ENCODE data around the gene CALY.

The CALY gene

DNA sequence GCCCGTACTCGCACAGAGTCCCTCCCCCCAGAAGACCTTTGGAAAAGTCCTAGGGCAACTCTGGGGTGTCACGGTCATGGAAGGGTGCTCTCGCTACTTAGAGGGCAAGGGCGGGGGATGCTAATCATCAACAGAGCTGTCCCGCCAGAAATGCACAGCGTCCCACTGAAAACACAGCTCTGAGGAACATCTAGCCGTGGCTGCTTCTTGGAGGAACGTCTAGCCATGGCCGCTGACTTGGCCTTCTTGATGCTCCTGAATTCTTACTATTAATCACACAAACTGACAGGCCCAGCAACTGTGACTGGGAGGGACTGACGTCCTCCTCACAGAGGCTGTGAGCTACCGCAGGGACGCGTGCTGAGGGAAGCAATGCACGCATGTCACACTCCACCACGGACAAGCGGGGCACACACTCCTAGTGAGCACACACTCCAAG lies 29.7 kb downstream of the CALY start:
- H3K27ac ChIP-seq (ENCODE audit: low read depth, low read length), result no peak overlapping the region
- peak overlapping the region in 1 of 5 donors; percentile 48 for H3K9ac ChIP-seq (ENCODE audit: low read length in 5 of 5)
- no peaks in the 10 kb centered on the region for H3K27me3 ChIP-seq (ENCODE audit: control insufficient read depth in 5 of 5, insufficient read depth in 4 of 5, low read length in 5 of 5)
- H3K36me3 ChIP-seq (ENCODE audit: control insufficient read depth in 5 of 5, insufficient read depth in 5 of 5, low read length in 5 of 5), result peaks cover 0 to 34% (median 27%) of the 10 kb centered on the region in 5 donors
- H3K4me3 ChIP-seq (ENCODE audit: low read depth in 1 of 5, low read length in 5 of 5), result peak overlapping the region in 3 of 5 donors; percentile 1 to 86 (median 22)
- peaks cover 5 to 35% (median 27%) of the 10 kb centered on the region in 5 donors for H3K4me1 ChIP-seq (ENCODE audit: control insufficient read depth in 5 of 5, insufficient read depth in 5 of 5, low read length in 5 of 5)
- no peaks in the 10 kb centered on the region for H3K9me3 ChIP-seq (ENCODE audit: control insufficient read depth in 5 of 5, low read length in 5 of 5)

DNA sequence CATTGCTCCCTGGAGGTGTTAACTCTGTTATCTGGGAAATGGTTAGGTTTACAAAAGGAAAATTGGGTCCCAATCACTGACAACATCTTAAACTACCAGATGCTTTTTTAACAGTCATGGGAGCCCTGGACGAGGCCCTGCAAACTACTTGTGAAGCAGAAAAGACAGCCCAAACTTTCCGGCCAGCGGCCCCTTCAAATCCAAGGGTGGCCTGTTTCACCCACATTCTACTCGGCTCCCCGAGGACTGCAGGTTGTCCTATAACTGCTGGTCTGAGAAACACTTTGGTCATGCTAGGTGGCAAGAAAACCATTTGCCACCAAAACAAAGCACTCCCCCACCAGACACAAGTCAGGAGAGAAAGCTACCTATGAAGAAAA lies 30.6 kb downstream of the CALY start:
- H3K9me3 ChIP-seq (ENCODE audit: control insufficient read depth in 5 of 5, low read length in 5 of 5), result no peaks in the 10 kb centered on the region
- H3K27ac ChIP-seq (ENCODE audit: low read depth, low read length), result no peak overlapping the region
- H3K4me3 ChIP-seq (ENCODE audit: low read depth in 1 of 5, low read length in 5 of 5), result no peak overlapping the region
- H3K9ac ChIP-seq (ENCODE audit: low read length in 5 of 5), result peak overlapping the region in 1 of 5 donors; percentile 44
- peaks cover 0 to 30% (median 23%) of the 10 kb centered on the region in 5 donors for H3K36me3 ChIP-seq (ENCODE audit: control insufficient read depth in 5 of 5, insufficient read depth in 5 of 5, low read length in 5 of 5)
- H3K4me1 ChIP-seq (ENCODE audit: control insufficient read depth in 5 of 5, insufficient read depth in 5 of 5, low read length in 5 of 5), result peaks cover 5 to 35% (median 27%) of the 10 kb centered on the region in 5 donors
- H3K27me3 ChIP-seq (ENCODE audit: control insufficient read depth in 5 of 5, insufficient read depth in 4 of 5, low read length in 5 of 5), result no peaks in the 10 kb centered on the region

DNA sequence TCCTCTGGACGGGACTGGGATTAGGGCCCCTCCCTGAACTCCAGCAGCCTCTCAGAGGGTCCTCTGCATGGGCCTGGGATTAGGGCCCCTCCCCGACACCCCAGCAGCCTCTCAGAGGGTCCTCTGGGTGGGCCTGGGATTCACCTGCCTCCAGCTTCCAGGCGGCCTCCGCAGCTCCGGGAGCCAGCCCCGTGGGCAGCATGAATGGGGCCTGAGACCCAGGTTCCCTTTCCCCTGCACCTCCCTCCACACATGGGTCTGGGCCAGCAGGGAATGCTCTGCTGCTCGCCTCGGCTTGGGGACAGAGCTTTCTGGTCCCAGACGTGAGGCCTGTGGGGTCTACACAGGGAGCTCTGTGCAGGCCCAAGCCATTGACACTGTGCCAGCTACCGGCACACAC lies 33.5 kb downstream of the CALY start:
- H3K27ac ChIP-seq (ENCODE audit: low read depth, low read length), result no peak overlapping the region
- peaks cover 5 to 46% (median 39%) of the 10 kb centered on the region in 5 donors for H3K36me3 ChIP-seq (ENCODE audit: control insufficient read depth in 5 of 5, insufficient read depth in 5 of 5, low read length in 5 of 5)
- H3K27me3 ChIP-seq (ENCODE audit: control insufficient read depth in 5 of 5, insufficient read depth in 4 of 5, low read length in 5 of 5), result no peaks in the 10 kb centered on the region
- no peak overlapping the region for H3K4me3 ChIP-seq (ENCODE audit: low read depth in 1 of 5, low read length in 5 of 5)
- no peak overlapping the region for H3K9ac ChIP-seq (ENCODE audit: low read length in 5 of 5)
- no peaks in the 10 kb centered on the region for H3K9me3 ChIP-seq (ENCODE audit: control insufficient read depth in 5 of 5, low read length in 5 of 5)
- peaks cover 5 to 29% (median 22%) of the 10 kb centered on the region in 5 donors for H3K4me1 ChIP-seq (ENCODE audit: control insufficient read depth in 5 of 5, insufficient read depth in 5 of 5, low read length in 5 of 5)

DNA sequence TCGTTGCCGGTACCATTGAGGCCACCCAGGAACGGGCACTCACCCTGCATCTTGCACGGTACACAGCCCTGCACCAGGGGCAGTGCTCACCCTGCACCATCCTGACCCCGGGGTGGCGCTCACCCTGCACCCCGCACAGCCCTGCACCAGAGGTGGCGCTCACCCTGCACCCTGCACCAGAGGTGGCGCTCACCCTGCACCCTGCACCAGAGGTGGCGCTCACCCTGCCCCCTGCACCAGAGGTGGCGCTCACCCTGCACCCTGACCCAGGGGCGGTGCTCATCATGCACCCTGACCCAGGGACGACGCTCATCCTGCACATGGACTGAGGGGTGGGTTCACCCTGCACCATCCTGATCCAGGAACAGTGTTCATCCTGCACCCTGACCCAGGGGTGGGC lies 34.5 kb downstream of the CALY start:
- no peaks in the 10 kb centered on the region for H3K27me3 ChIP-seq (ENCODE audit: control insufficient read depth in 5 of 5, insufficient read depth in 4 of 5, low read length in 5 of 5)
- H3K9ac ChIP-seq (ENCODE audit: low read length in 5 of 5), result no peak overlapping the region
- no peak overlapping the region for H3K27ac ChIP-seq (ENCODE audit: low read depth, low read length)
- H3K36me3 ChIP-seq (ENCODE audit: control insufficient read depth in 5 of 5, insufficient read depth in 5 of 5, low read length in 5 of 5), result peaks cover 5 to 56% (median 49%) of the 10 kb centered on the region in 5 donors
- no peaks in the 10 kb centered on the region for H3K9me3 ChIP-seq (ENCODE audit: control insufficient read depth in 5 of 5, low read length in 5 of 5)
- H3K4me1 ChIP-seq (ENCODE audit: control insufficient read depth in 5 of 5, insufficient read depth in 5 of 5, low read length in 5 of 5), result peaks cover 5 to 19% (median 12%) of the 10 kb centered on the region in 5 donors
- H3K4me3 ChIP-seq (ENCODE audit: low read depth in 1 of 5, low read length in 5 of 5), result no peak overlapping the region

DNA sequence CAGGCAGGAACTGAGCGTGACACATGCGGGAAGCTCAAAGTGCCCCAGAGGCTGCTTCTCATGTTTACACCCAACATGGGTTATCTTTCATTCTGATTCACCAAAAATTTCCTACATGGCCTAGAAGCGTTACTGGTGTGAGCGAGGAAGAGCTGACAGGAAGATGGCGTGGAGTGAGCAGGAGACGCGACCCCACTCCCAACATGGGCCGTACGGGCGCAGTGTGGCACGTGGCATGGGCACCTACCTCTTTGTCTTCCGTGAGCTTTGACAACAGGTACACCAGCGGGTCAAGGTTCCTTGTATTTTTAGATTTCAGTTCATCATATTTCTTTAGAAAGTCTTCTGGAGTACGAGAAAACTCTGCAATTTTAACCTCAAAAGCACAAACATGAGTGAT lies 37.0 kb downstream of the CALY start:
- Histone ChIP-seq H3K4me3 (ENCODE audit: low read depth in 1 of 5, low read length in 5 of 5) (no peak overlapping the region), H3K4me1 (ENCODE audit: control insufficient read depth in 5 of 5, insufficient read depth in 5 of 5, low read length in 5 of 5) (peaks cover 0 to 4% (median 1%) of the 10 kb centered on the region in 5 donors), H3K27me3 (ENCODE audit: control insufficient read depth in 5 of 5, insufficient read depth in 4 of 5, low read length in 5 of 5) (no peaks in the 10 kb centered on the region), H3K9me3 (ENCODE audit: control insufficient read depth in 5 of 5, low read length in 5 of 5) (no peaks in the 10 kb centered on the region), H3K36me3 (ENCODE audit: control insufficient read depth in 5 of 5, insufficient read depth in 5 of 5, low read length in 5 of 5) (peaks cover 5 to 77% (median 72%) of the 10 kb centered on the region in 5 donors), H3K27ac (ENCODE audit: low read depth, low read length) (no peak overlapping the region), H3K9ac (ENCODE audit: low read length in 5 of 5) (no peak overlapping the region)

DNA sequence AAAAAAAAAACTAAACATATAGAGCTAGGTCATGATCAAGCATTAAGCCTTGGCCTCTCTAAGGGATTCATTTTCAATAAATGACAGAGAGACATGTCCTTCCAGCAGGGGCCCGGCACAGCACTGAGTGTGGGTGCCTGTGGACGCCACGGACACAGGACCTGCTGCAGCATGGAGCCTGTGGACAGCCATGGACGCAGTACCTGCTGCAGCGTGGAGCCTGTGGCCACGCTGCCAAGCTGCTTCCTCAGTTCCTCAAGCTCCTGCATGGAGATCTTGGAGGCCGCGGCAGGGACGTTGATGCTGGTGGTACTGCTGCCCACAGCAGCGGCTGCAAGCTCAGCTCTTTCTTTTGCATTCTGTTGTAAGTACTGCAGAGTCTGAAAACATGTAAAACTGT lies 37.5 kb downstream of the CALY start:
- no peak overlapping the region for H3K27ac ChIP-seq (ENCODE audit: low read depth, low read length)
- H3K9me3 ChIP-seq (ENCODE audit: control insufficient read depth in 5 of 5, low read length in 5 of 5), result no peaks in the 10 kb centered on the region
- peaks cover 5 to 82% (median 77%) of the 10 kb centered on the region in 5 donors for H3K36me3 ChIP-seq (ENCODE audit: control insufficient read depth in 5 of 5, insufficient read depth in 5 of 5, low read length in 5 of 5)
- no peak overlapping the region for H3K9ac ChIP-seq (ENCODE audit: low read length in 5 of 5)
- no peaks in the 10 kb centered on the region for H3K27me3 ChIP-seq (ENCODE audit: control insufficient read depth in 5 of 5, insufficient read depth in 4 of 5, low read length in 5 of 5)
- peaks cover 0 to 7% (median 6%) of the 10 kb centered on the region in 5 donors for H3K4me1 ChIP-seq (ENCODE audit: control insufficient read depth in 5 of 5, insufficient read depth in 5 of 5, low read length in 5 of 5)
- H3K4me3 ChIP-seq (ENCODE audit: low read depth in 1 of 5, low read length in 5 of 5), result no peak overlapping the region

DNA sequence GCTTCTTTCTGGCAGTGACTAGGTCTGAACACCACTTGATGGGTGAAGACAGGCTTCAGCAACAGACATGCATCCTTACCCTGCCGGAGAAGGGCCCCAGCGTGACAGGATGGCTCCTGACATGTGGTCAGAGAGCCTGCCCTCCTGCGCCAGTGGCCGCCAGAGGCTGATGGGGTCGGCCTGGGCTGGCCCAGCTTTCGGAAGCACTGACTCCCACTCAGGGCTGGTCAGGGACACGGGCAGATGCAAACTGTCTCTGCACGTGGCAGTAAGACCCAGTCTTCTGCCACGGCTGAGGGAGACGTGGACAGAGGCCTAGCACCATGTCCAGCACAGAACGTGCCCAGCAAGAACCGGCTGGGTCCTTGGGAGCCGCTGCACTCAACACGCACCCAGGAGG lies 38.2 kb downstream of the CALY start:
- no peaks in the 10 kb centered on the region for H3K27me3 ChIP-seq (ENCODE audit: control insufficient read depth in 5 of 5, insufficient read depth in 4 of 5, low read length in 5 of 5)
- H3K36me3 ChIP-seq (ENCODE audit: control insufficient read depth in 5 of 5, insufficient read depth in 5 of 5, low read length in 5 of 5), result peaks cover 5 to 90% (median 85%) of the 10 kb centered on the region in 5 donors
- peaks cover 0 to 14% (median 11%) of the 10 kb centered on the region in 5 donors for H3K4me1 ChIP-seq (ENCODE audit: control insufficient read depth in 5 of 5, insufficient read depth in 5 of 5, low read length in 5 of 5)
- no peak overlapping the region for H3K27ac ChIP-seq (ENCODE audit: low read depth, low read length)
- H3K4me3 ChIP-seq (ENCODE audit: low read depth in 1 of 5, low read length in 5 of 5), result no peak overlapping the region
- H3K9ac ChIP-seq (ENCODE audit: low read length in 5 of 5), result no peak overlapping the region
- no peaks in the 10 kb centered on the region for H3K9me3 ChIP-seq (ENCODE audit: control insufficient read depth in 5 of 5, low read length in 5 of 5)

DNA sequence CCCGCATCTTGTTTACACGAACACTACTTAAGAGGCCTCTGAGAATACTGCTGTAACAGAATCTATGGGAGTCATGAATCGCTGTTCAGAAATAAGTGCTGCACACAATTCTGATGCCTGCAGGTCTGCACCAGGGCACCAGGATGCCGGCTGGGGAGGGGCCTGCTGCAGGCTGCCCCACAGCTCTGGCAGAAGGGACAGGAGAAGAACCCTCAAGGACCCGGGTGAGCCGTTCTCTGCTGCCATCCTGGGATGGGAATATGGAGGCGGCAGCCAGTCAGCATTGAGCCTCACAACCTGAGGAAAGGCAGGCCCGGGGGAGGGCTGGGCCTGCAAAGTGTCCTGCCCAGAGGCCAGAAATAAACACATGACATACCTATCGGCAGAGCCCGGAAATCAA lies 39.2 kb downstream of the CALY start:
- H3K9ac ChIP-seq (ENCODE audit: low read length in 5 of 5), result no peak overlapping the region

DNA sequence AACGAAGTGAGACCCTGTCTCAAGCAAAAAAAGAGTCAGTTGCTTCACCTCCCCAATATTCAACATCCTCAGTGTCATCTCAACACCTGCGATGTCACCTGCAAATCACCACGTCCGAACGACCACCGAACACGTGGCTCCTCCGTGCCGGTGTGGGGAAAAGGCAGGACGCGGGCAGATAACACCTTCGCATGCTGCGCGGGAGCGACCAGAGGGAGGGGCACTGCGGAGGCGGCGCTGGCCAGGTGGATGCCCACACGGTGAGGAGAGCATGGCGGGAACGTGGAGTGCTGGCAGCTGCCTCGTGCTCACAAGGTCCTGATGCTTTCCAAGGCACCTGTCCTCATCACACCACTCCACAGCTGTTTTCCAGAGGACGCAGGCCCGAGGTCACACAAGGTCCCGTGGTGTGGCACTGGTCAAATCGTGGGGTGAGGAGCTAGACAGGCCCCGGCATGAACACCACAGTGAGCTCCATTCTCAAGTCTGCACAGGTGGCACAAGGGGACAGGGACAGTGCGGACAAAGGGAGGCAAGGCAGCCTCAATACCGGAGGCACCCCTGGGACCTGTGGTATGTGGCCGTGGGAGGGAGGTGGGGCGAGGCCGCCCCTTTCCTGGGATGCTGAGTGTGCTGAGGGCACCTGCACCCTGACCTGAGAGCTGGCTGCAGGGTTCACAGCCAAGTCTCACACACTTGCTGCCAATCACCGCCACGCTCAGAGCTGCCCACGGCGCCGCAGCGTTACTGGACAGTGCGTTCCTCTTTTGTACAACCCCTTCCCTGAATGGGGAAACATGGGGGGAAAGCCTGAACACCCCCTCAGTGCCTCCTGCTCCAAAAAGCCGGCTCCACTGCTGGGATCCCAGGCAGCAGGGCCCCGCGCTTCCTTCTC lies 41.0 kb downstream of the CALY start:
- Histone ChIP-seq H3K4me1 (ENCODE audit: control insufficient read depth in 5 of 5, insufficient read depth in 5 of 5, low read length in 5 of 5) (peaks cover 0 to 22% (median 14%) of the 10 kb centered on the region in 5 donors), H3K27me3 (ENCODE audit: control insufficient read depth in 5 of 5, insufficient read depth in 4 of 5, low read length in 5 of 5) (no peaks in the 10 kb centered on the region), H3K9me3 (ENCODE audit: control insufficient read depth in 5 of 5, low read length in 5 of 5) (no peaks in the 10 kb centered on the region), H3K27ac (ENCODE audit: low read depth, low read length) (no peak overlapping the region), H3K4me3 (ENCODE audit: low read depth in 1 of 5, low read length in 5 of 5) (no peak overlapping the region), H3K9ac (ENCODE audit: low read length in 5 of 5) (no peak overlapping the region), H3K36me3 (ENCODE audit: control insufficient read depth in 5 of 5, insufficient read depth in 5 of 5, low read length in 5 of 5) (peaks cover 3 to 92% (median 88%) of the 10 kb centered on the region in 5 donors)

More for the DNA sequence above, 39.2 kb downstream of the CALY start:
- Histone ChIP-seq H3K27ac (ENCODE audit: low read depth, low read length) (no peak overlapping the region), H3K36me3 (ENCODE audit: control insufficient read depth in 5 of 5, insufficient read depth in 5 of 5, low read length in 5 of 5) (peaks cover 5 to 95% (median 91%) of the 10 kb centered on the region in 5 donors), H3K9me3 (ENCODE audit: control insufficient read depth in 5 of 5, low read length in 5 of 5) (no peaks in the 10 kb centered on the region), H3K4me1 (ENCODE audit: control insufficient read depth in 5 of 5, insufficient read depth in 5 of 5, low read length in 5 of 5) (peaks cover 0 to 22% (median 14%) of the 10 kb centered on the region in 5 donors), H3K27me3 (ENCODE audit: control insufficient read depth in 5 of 5, insufficient read depth in 4 of 5, low read length in 5 of 5) (no peaks in the 10 kb centered on the region), H3K4me3 (ENCODE audit: low read depth in 1 of 5, low read length in 5 of 5) (no peak overlapping the region)

DNA sequence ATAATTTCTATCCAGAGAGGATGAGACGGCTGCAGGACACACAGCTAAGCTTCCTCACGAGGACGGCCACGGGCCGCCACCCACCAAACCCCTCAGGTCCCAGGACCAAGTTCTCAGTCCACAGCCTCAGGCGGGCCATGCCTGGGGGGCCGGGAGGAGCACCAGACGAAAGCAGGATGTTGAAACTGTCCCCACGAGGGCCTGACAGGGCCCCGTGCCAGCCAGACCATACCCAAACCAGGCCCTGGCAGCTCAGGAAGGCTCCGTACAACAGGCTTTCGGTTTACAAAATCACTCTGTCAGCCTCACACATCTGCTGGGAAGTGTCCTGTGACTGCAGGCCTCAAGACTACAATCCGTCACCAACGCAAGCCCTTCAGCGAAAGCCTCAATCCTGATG lies 42.5 kb downstream of the CALY start:
- Histone ChIP-seq H3K36me3 (ENCODE audit: control insufficient read depth in 5 of 5, insufficient read depth in 5 of 5, low read length in 5 of 5) (peaks cover 0 to 94% (median 84%) of the 10 kb centered on the region in 5 donors), H3K4me1 (ENCODE audit: control insufficient read depth in 5 of 5, insufficient read depth in 5 of 5, low read length in 5 of 5) (peaks cover 0 to 22% (median 14%) of the 10 kb centered on the region in 5 donors), H3K27me3 (ENCODE audit: control insufficient read depth in 5 of 5, insufficient read depth in 4 of 5, low read length in 5 of 5) (no peaks in the 10 kb centered on the region), H3K4me3 (ENCODE audit: low read depth in 1 of 5, low read length in 5 of 5) (no peak overlapping the region), H3K9ac (ENCODE audit: low read length in 5 of 5) (peak overlapping the region in 1 of 5 donors; percentile 57), H3K9me3 (ENCODE audit: control insufficient read depth in 5 of 5, low read length in 5 of 5) (no peaks in the 10 kb centered on the region), H3K27ac (ENCODE audit: low read depth, low read length) (peak overlapping the region; percentile 43)
